HG03139 (cell line): Measurements from ENCODE around the gene CERS5.

Source experiments
- ATAC-seq: cut with Tn5 transposase; IDR thresholded peaks from one replicate; pipeline ENCODE4 v1.9.1; 2021; ENCODE audit not compliant: unreplicated experiment

CERS5 gene

GRCh38 chr12:50132505-50133135 lies 34.5 kb downstream of the CERS5 start:
- no peak for ATAC-seq

DNA sequence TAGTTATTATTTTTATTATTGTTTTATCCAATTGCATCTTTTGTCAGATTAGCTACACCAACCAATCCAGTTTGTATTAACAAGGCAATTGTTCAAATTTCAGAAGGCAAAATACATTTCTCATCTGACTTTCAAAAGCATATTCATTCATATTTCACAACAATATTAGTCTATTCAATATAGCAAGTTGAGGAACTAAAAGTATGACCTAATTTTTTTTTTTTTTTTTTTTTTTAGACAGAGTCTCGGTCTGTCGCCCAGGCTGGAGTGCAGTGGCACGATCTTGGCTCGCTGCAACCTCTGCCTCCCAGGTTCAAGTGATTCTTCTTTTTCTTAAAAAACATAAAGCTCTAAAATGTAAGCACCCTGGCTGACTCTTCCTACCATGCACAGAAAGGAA lies 37.9 kb downstream of the CERS5 start:
- no peak for ATAC-seq

GRCh38 chr12:50127546-50127945 lies 39.6 kb downstream of the CERS5 start:
- ATAC-seq, result no peak

DNA sequence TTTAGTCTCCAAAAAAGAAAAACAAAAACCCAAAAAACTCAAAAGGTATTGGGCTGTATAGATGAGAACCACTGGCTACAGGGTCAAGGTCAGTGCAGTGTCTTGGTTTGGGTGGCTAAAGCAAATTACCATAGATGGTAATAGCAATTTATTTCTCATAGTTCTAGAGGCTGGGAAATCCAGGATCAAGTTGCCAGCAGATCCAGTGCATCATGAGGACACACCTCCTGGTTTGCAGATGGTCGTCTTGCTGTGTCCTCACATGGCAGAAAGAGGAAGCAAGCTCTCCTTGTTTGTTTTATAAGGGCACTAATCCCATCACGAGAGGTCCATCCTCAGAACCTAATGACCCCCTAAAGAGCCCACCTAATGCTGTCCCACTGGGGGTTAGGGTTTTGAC lies 44.0 kb downstream of the CERS5 start:
- no peak for ATAC-seq

DNA sequence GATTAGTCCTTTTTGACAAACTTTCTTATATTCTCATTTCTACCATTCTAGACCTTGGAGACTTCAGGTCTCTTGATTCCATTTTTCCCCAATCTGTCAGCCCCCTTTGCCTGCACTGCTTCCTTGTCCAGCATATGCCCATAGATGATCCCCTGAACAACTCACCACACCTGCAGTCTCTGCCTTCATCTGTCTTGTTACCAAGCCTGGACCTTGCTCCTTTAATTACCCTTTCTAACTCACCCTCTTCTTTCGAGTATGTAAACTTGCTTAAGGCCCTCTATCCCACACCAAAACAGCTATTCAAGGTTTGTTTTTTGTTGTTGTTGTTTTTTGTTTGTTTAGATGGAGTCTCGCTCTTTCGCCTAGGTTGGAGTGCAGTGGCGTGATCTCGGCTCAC lies 45.5 kb downstream of the CERS5 start:
- ATAC-seq, result no peak

DNA sequence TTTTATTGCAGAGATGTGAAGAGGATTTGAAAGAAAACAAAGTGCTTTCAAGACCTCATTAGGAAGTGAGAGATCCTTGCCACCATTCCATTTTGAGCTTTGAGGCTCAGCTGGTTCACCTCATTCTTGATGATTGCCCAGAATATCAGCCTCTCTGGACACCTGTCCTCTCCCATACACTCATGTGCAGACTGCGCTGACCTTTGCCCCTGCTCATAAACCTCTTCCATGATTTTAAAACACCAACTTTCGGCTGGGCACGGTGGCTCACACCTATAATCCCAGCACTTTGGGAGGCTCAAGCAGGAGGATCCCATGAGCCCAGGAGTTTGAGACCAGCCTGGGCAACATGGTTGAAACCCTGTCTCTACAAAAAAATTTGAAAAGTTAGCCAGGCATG lies 46.2 kb downstream of the CERS5 start:
- ATAC-seq, result no peak

- no peak for ATAC-seq
Measured at GRCh38 chr12:50120521-50120920, 46.6 kb downstream of the CERS5 start.

GRCh38 chr12:50119387-50119786 lies 47.8 kb downstream of the CERS5 start:
- no peak for ATAC-seq

- ATAC-seq, result no peak
Measured at GRCh38 chr12:50117057-50117622, 50.0 kb downstream of the CERS5 start.

GRCh38 chr12:50112456-50113218 lies 54.5 kb downstream of the CERS5 start:
- no peak for ATAC-seq

DNA sequence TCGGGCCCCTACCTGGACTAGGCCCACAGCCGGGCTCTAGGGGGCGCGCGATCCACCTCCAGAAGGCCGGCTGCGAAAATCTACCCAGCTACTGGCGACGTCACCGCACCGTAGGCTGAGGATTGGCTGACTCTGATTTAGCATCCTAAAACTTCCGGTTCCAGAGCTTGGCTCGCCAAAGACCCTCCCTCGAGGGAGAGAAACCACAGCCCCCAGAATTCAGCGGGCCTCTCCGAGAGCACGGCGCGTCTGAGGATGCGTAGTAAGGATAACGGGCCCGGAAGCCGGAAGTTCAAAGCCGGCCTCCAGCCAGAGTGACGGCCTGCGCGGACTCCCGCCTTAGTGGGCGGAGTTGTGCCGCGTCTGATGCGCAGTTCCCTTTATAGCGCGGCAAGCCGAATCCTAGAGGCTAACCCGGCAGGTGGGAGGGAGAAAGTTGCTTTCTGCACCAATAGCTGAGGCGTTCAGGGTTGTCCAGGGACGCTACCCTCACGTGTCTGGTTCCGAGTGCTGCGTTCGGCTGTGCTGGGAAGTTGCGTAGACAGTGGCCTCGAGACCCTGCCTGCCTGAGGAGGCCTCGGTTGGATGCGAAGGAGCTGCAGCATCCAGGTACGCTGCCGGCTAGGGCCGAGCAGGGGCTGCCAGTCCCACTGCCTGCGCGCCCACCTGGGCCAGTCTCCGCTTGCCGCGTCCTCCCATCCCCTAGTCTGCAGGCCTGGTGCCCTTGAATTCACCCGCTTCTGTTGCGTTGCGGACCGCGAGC lies 55.3 kb downstream of the CERS5 start, which contains the start of gene COX14:
COX14 (plus strand) TSS at position 544 of the 763 bp plus-strand sequence. CDS start 7,808 bp downstream, outside the sequence.
- ATAC-seq, result peak; percentile 80

GRCh38 chr12:50111395-50111692 lies 55.8 kb downstream of the CERS5 start:
- ATAC-seq, result no peak

GRCh38 chr12:50110762-50111351 lies 56.3 kb downstream of the CERS5 start:
- no peak for ATAC-seq

GRCh38 chr12:50110127-50110761 lies 56.9 kb downstream of the CERS5 start:
- no peak for ATAC-seq

GRCh38 chr12:50109319-50109718 lies 57.9 kb downstream of the CERS5 start:
- no peak for ATAC-seq

GRCh38 chr12:50107416-50108268 lies 59.5 kb downstream of the CERS5 start:
- no peak for ATAC-seq

DNA sequence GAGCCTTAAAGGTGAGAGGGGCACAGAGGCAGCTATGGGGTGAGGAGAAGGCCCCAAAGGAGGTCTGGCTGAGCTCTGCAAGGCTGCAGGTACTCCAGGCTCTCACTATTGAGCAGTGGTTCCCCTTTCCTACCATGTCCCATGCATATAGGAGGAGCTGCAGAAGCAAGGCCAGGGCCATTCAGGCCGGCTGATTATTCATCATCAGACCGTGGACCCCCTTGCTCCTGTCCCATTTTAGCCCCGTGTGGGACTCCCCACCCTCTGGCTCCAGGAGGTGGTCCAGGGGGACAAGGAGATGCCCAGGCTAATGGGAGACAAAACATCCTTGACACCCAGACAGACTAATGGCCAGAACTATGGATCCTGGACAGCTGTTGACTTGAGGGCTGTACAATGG lies 60.3 kb downstream of the CERS5 start:
- ATAC-seq, result no peak

- ATAC-seq, result no peak
Measured at GRCh38 chr12:50105913-50106450, 61.2 kb downstream of the CERS5 start.
